Measurements from ENCODE around the gene AHR.

DNA sequence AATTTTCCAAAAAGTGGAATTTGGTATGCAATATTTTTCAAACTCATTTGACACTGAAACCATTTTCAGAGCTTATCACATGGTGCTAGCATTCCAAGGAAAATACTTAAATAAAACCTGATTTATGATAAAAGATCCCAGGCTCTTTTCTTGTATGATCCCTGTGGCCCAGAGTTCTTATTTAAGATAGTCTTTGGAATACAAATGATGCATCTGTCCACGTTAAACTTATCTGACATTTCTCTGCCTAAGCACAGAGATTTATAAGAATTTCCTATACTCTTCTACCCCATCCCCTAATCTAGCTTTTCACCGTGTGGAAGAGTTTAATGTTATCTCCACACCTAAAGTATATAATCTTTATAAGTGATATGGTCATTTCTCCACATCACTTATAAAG, 66.2 kb downstream of the AHR start:
- no peak for TF ChIP-seq POLR2AphosphoS5 (IDR thresholded peaks at IDR 0.05)
- no peak for TF ChIP-seq CTCF (IDR thresholded peaks at IDR 0.05)
